Measurements from ENCODE around the gene NEURL4.

The NEURL4 gene

GRCh38 chr17:7266784-7267183 lies 62.4 kb downstream of the NEURL4 start:
- no peak overlapping the region for H3K4me3 ChIP-seq (ENCODE audit: low read depth, low read length)
- DNase-seq (ENCODE audit: low read depth): no peak
- TF ChIP-seq CTCF (IDR thresholded peaks at IDR 0.05; ENCODE audit: low read depth, low read length) (no peak), MYC (IDR thresholded peaks at IDR 0.05; ENCODE audit: low read depth, low read length) (no peak), MAX (IDR thresholded peaks at IDR 0.05; ENCODE audit: low read depth, low read length) (no peak), POLR2A (IDR thresholded peaks at IDR 0.05; ENCODE audit: extremely low read depth, insufficient read length) (no peak)

Measured in NB4 (cell line).